Prostate gland (tissue), 2 donors: ENCODE measurements around the gene TP53RK. TPM values are rescaled to one million over a fixed set of nuclear protein-coding genes. Genes with fewer than 3 reads are reported as not detected.

Experiments
- DNase-seq: peaks from one replicate; pipeline ENCODE4 v3.0.0-alpha.2; 2019; ENCODE audit warnings: low spot score
- H3K27ac ChIP-seq, 2 donors: fragments of 200-600 bp; sonication (generic); 2 replicates each; pipeline ENCODE4 v1.5.1; 2017 to 2019
- H3K27me3 ChIP-seq: fragments of 200-600 bp; sonication (generic); replicated peaks from 2 replicates; pipeline ENCODE4 v1.5.1; 2019; ENCODE audit not compliant: insufficient read depth
- H3K36me3 ChIP-seq, 2 donors: fragments of 200-600 bp; sonication (generic); 1 replicate in 1 of 2; 2 replicates in 1 of 2; pipeline versions ENCODE4 v1.5.1 to v1.8.1; 2017 to 2019
- H3K4me1 ChIP-seq: fragments of 200-600 bp; sonication (generic); replicated peaks from 2 replicates; pipeline ENCODE4 v1.5.1; 2019
- H3K4me3 ChIP-seq, 2 donors: fragments of 200-600 bp; sonication (generic); 2 replicates each; pipeline ENCODE4 v1.5.1; 2017 to 2019
- H3K9me3 ChIP-seq: fragments of 200-600 bp; sonication (generic); 2 replicates; pipeline ENCODE4 v1.5.1; 2017
- CTCF ChIP-seq, 4 experiments: fragments of 200-600 bp in 2 of 4; fragments of 450-650 bp in 2 of 4; sonication (generic) in 2 of 4; IDR thresholded peaks; 1 replicate in 3 of 4; 2 replicates in 1 of 4; pipeline ENCODE4 v1.5.1; 2016 to 2019; ENCODE audit warnings: antibody characterized with exemption in 4 of 4, mild to moderate bottlenecking in 2 of 4, moderate library complexity in 2 of 4
- POLR2A ChIP-seq: fragments of 450-650 bp; IDR thresholded peaks from one replicate; pipeline ENCODE4 v1.6.1; 2016; ENCODE audit warnings: antibody characterized with exemption, mild to moderate bottlenecking
- POLR2AphosphoS5 ChIP-seq: sonication (generic); formaldehyde crosslinking; IDR thresholded peaks from one replicate; pipeline ENCODE4 v1.6.1; 2017; ENCODE audit warnings: antibody characterized with exemption
- WGBS: methylation state at CpG from one replicate; pipeline ENCODE4 v1.1.5; 2018; 5-methylcytosine and 5-hydroxymethylcytosine counted together
- intact Hi-C: fragments of 100-400 bp; cut with DNase I; formaldehyde crosslinking; loops from one replicate; pipeline ENCODE4 v1.14.2; 2022
- total RNA-seq, 2 donors: library from RNA; depleted of rRNA; stranded (reverse); fragments of >200 nt; gene quantifications; one replicate each; pipeline ENCODE4 v1.1.0, GENCODE V29; 2016

TP53RK gene
- total RNA-seq, 2 donors from 2014 or later, result 23.2 to 29.6 TPM

- no peaks in the 10 kb centered on the region for H3K36me3 ChIP-seq
- no peak for DNase-seq
- H3K27ac ChIP-seq, result no peak overlapping the region
- H3K27me3 ChIP-seq, result no peaks in the 10 kb centered on the region
- no peaks in the 10 kb centered on the region for H3K4me1 ChIP-seq
- H3K4me3 ChIP-seq, result no peak overlapping the region
- no peak for TF ChIP-seq CTCF (IDR thresholded peaks at IDR 0.05)
- TF ChIP-seq POLR2AphosphoS5, result no peak
- TF ChIP-seq POLR2A, result no peak
- intact Hi-C loops, result no loop called here
- WGBS, result 89% methylated on average over 3 of the region's 3 CpGs
- no peaks in the 10 kb centered on the region for H3K9me3 ChIP-seq
These were observed 23.6 kb downstream of the TP53RK start for GRCh38 chr20:46665602-46666001.

DNA sequence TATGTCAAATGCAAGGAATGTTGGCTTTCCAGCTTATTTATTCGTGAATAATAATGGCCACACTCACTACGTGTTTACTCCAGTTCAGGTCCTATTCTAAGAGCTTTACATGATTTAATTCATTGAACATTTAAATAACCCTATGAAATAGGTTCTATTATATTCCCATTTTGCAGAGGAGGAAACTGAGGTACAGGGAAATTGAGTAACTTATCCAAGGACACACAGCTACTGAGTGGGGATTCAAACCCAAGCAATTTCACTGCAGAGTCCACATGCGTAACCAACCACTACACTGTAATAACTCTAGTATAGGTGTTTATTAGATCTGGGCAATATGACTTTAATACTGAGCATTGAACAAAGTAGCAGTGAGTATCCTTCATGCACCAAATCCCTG lies 25.7 kb downstream of the TP53RK start:
- H3K4me1 ChIP-seq, result no peaks in the 10 kb centered on the region
- no peak overlapping the region for H3K27ac ChIP-seq
- no peaks in the 10 kb centered on the region for H3K27me3 ChIP-seq
- TF ChIP-seq CTCF (IDR thresholded peaks at IDR 0.05), result no peak
- no peak for TF ChIP-seq POLR2AphosphoS5
- no peak for TF ChIP-seq POLR2A
- no peak overlapping the region for H3K4me3 ChIP-seq
- H3K36me3 ChIP-seq, result no peaks in the 10 kb centered on the region
- 91% methylated on average over 3 of the region's 3 CpGs for WGBS
- no peaks in the 10 kb centered on the region for H3K9me3 ChIP-seq
- DNase-seq, result no peak
- intact Hi-C loops, result no loop called here

- no peak for DNase-seq
- no peaks in the 10 kb centered on the region for H3K27me3 ChIP-seq
- no peak overlapping the region for H3K4me3 ChIP-seq
- WGBS, result 100% methylated on average over 1 of the region's 1 CpG
- TF ChIP-seq POLR2AphosphoS5 (no peak), POLR2A (no peak), CTCF (IDR thresholded peaks at IDR 0.05) (no peak)
- H3K4me1 ChIP-seq, result no peaks in the 10 kb centered on the region
- no peak overlapping the region for H3K27ac ChIP-seq
- H3K36me3 ChIP-seq, result no peaks in the 10 kb centered on the region
- intact Hi-C loops, result no loop called here
- H3K9me3 ChIP-seq, result no peaks in the 10 kb centered on the region
These were observed 27.6 kb downstream of the TP53RK start for GRCh38 chr20:46661659-46662058.

DNA sequence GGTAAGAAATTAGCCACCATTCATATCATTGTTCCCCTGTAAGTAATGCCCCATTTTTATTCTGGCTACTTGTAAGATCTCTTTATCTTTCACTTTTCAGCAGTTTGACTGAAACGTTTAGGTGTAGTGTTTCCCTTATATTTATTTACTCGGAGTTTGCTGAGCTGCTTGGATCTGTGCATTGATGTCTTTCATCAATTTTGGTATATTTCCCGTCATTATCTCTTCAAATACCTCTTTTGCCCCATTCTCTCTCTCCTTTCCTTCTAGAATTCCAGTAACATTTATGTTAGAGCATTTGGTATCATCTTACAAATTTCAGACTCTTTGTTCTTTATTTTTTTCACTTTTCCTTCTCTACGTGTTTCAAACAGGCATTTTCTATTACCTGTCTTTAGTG lies 28.8 kb downstream of the TP53RK start:
- Histone ChIP-seq H3K9me3 (no peaks in the 10 kb centered on the region), H3K36me3 (no peaks in the 10 kb centered on the region), H3K4me3 (no peak overlapping the region), H3K27me3 (no peaks in the 10 kb centered on the region), H3K4me1 (no peaks in the 10 kb centered on the region), H3K27ac (no peak overlapping the region)
- 89% methylated on average over 4 of the region's 4 CpGs for WGBS
- DNase-seq, result no peak
- TF ChIP-seq POLR2AphosphoS5 (no peak), POLR2A (no peak), CTCF (IDR thresholded peaks at IDR 0.05) (no peak)
- intact Hi-C loops, result no loop called here

DNA sequence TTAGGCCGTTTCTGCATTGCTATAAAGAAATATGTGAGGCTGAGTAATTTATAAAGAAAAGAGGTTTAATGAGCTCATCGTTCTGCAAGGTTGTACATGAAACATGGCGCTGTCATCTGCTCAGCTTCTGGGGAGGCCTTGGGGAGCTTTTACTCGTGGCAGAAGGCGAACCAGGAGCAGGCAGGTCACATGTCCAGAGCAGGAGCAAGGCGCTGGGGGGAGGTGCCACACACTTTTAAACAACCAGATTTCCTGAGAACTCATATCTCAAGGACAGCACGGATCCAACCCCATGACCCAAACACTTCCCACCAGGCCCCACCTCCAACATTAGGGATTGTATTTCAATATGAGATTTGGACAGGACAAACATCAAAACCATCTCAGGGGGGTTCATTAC lies 31.6 kb downstream of the TP53RK start:
- intact Hi-C loops, result no loop called here
- DNase-seq, result no peak
- H3K36me3 ChIP-seq, result no peaks in the 10 kb centered on the region
- H3K4me1 ChIP-seq, result no peaks in the 10 kb centered on the region
- H3K27me3 ChIP-seq, result no peaks in the 10 kb centered on the region
- WGBS, result 80% methylated on average over 7 of the region's 7 CpGs
- TF ChIP-seq POLR2AphosphoS5 (no peak), CTCF (IDR thresholded peaks at IDR 0.05) (no peak), POLR2A (no peak)
- no peak overlapping the region for H3K4me3 ChIP-seq
- no peaks in the 10 kb centered on the region for H3K9me3 ChIP-seq
- no peak overlapping the region for H3K27ac ChIP-seq
